K562 (cell line): ENCODE results near the gene PTPN14. TPM values are rescaled to one million over a fixed set of nuclear protein-coding genes. Genes with fewer than 3 reads are reported as not detected.

Experiments used
- ARID1B ChIP-seq: fragments of 450-650 bp; IDR thresholded peaks from 2 replicates; pipeline ENCODE4 v1.6.1; 2016; ENCODE audit warnings: antibody characterized with exemption, mild to moderate bottlenecking, inconsistent platforms
- EZH2 ChIP-seq: IDR thresholded peaks from 2 replicates; pipeline ENCODE4 v1.6.1; 2012; ENCODE audit warnings: low read depth, mild to moderate bottlenecking, inconsistent platforms, low read length, borderline replicate concordance
- HCFC1 ChIP-seq: IDR thresholded peaks from 2 replicates; pipeline ENCODE4 v1.6.1; 2012; ENCODE audit warnings: low read depth, low read length, improper control_type of control experiment
- HIVEP1 ChIP-seq: fragments of 250-450 bp; sonication (Bioruptor Pico); IDR thresholded peaks from 2 replicates; pipeline ENCODE4 v1.4.0; 2020; ENCODE audit warnings: mild to moderate bottlenecking
- JUNB ChIP-seq: fragments of 450-650 bp; formaldehyde crosslinking; conservative IDR thresholded peaks from 2 replicates; pipeline ENCODE4 v1.4.0; 2020; ENCODE audit warnings: mild to moderate bottlenecking
- MEF2A ChIP-seq: IDR thresholded peaks from 2 replicates; pipeline ENCODE4 v1.6.1; 2011; ENCODE audit warnings: low read depth, mild to moderate bottlenecking, low read length, moderate library complexity; ENCODE audit not compliant: control insufficient read depth
- NFIX ChIP-seq: fragments of 250-450 bp; sonication (Bioruptor Pico); IDR thresholded peaks from 2 replicates; pipeline ENCODE4 v1.4.0; 2020; ENCODE audit warnings: low read depth, mild to moderate bottlenecking, moderate library complexity
- RBM14 ChIP-seq: fragments of 200-400 bp; formaldehyde crosslinking; IDR thresholded peaks from 2 replicates; pipeline ENCODE4 v1.6.1; 2018; ENCODE audit warnings: low read depth, mild to moderate bottlenecking, low read length, moderate library complexity, borderline replicate concordance; ENCODE audit not compliant: insufficient read depth
- RBM17 ChIP-seq: fragments of 200-400 bp; formaldehyde crosslinking; IDR thresholded peaks from 2 replicates; pipeline ENCODE4 v1.6.1; 2017; ENCODE audit warnings: low read depth, mild to moderate bottlenecking, low read length, borderline replicate concordance
- RBM25 ChIP-seq: fragments of 200-400 bp; formaldehyde crosslinking; IDR thresholded peaks from 2 replicates; pipeline ENCODE4 v1.6.1; 2018; ENCODE audit warnings: low read length, low read depth, moderate library complexity; ENCODE audit not compliant: severe bottlenecking
- SMARCE1 ChIP-seq: fragments of 450-650 bp; IDR thresholded peaks from 2 replicates; pipeline ENCODE4 v1.7.1; 2016; ENCODE audit warnings: mild to moderate bottlenecking
- TAF15 ChIP-seq: fragments of 200-400 bp; formaldehyde crosslinking; IDR thresholded peaks from 2 replicates; pipeline ENCODE4 v1.6.1; 2017; ENCODE audit warnings: mild to moderate bottlenecking, low read depth, low read length, moderate library complexity
- TAF9B ChIP-seq: fragments of 450-650 bp; IDR thresholded peaks from 2 replicates; pipeline ENCODE4 v1.6.1; 2018; ENCODE audit warnings: mild to moderate bottlenecking; ENCODE audit not compliant: partially characterized antibody
- TARDBP ChIP-seq: fragments of 450-650 bp; IDR thresholded peaks from 2 replicates; pipeline ENCODE4 v1.6.1; 2016
- TEAD4 ChIP-seq, 2 experiments: sonication (generic) in 1 of 2; formaldehyde crosslinking in 1 of 2; IDR thresholded peaks; 2 replicates each; pipeline versions ENCODE4 v1.6.1 to v1.8.0; 2012 to 2022; ENCODE audit warnings: borderline replicate concordance in 1 of 2, inconsistent platforms in 1 of 2, low read length in 1 of 2, mild to moderate bottlenecking in 1 of 2, missing genetic modification reagents in 1 of 2
- XRCC3 ChIP-seq: fragments of 450-650 bp; IDR thresholded peaks from 2 replicates; pipeline ENCODE4 v1.6.1; 2017; ENCODE audit warnings: mild to moderate bottlenecking, moderate library complexity
- ZBTB7A ChIP-seq: IDR thresholded peaks from 2 replicates; pipeline ENCODE4 v1.6.1; 2011; ENCODE audit warnings: low read depth, mild to moderate bottlenecking, low read length, moderate library complexity, borderline replicate concordance; ENCODE audit not compliant: control insufficient read depth
- ZNF639 ChIP-seq, 2 experiments: fragments of 200-800 bp in 1 of 2; sonication (Bioruptor generic) in 1 of 2; sonication (generic) in 1 of 2; formaldehyde crosslinking in 1 of 2; IDR thresholded peaks in 1 of 2; conservative IDR thresholded peaks in 1 of 2; 2 replicates each; pipeline versions ENCODE4 v1.5.0 to v1.6.1; 2016 to 2020; ENCODE audit warnings: missing compliant biosample characterization in 1 of 2, missing genetic modification characterization in 1 of 2, missing genetic modification reagents in 1 of 2
- ZNF830 ChIP-seq: fragments of 250-450 bp; sonication (Bioruptor Pico); IDR thresholded peaks from 2 replicates; pipeline ENCODE4 v1.5.0; 2021; ENCODE audit warnings: mild to moderate bottlenecking
- polyA plus RNA-seq, 8 experiments: library from polyadenylated mRNA; depleted of rRNA in 4 of 8; stranded (reverse) in 5 of 8; unstranded in 3 of 8; fragments of >200 nt; fragmentation: Nextera tagmentation in 2 of 8; fragmentation: Illumina TruSeq in 1 of 8; extraction: Ambion mirVana in 2 of 8; extraction: Trizol in 1 of 8; gene quantifications; 2 replicates each; pipeline versions ENCODE4 v1.2.1 to v1.2.3, GENCODE V29; 2011 to 2014; ENCODE audit warnings: inconsistent platforms in 1 of 8, missing spikeins in 1 of 8
- total RNA-seq, 7 experiments: library from RNA; depleted of rRNA in 6 of 7; stranded (reverse); fragments of >200 nt in 6 of 7; fragmentation: Illumina TruSeq in 2 of 7; extraction: Trizol in 2 of 7; gene quantifications; 2 replicates each; pipeline versions ENCODE4 v1.2.1 to v1.2.3, GENCODE V29; 2011 to 2021; ENCODE audit warnings: low replicate concordance in 1 of 7
- TF ChIP-seq, protein P1 (sequence below): sonication (generic); formaldehyde crosslinking; IDR thresholded peaks from 2 replicates; pipeline ENCODE4 v1.8.1; 2023; ENCODE audit warnings: mild to moderate bottlenecking, missing genetic modification reagents
- TF ChIP-seq, protein P2 (sequence below): fragments of 250-450 bp; sonication (Bioruptor Pico); IDR thresholded peaks from 2 replicates; pipeline ENCODE4 v1.8.0; 2022; ENCODE audit warnings: inconsistent platforms, mild to moderate bottlenecking, moderate library complexity, borderline replicate concordance
- TF ChIP-seq, protein P3 (sequence below): fragments of 250-450 bp; sonication (Bioruptor Pico); IDR thresholded peaks from 2 replicates; pipeline ENCODE4 v1.9.0; 2021; ENCODE audit warnings: mild to moderate bottlenecking, inconsistent platforms

Gene PTPN14
- total and polyA plus RNA-seq, 9 of the 15 experiments (the other 6 are each of a cell fraction or from before 2014, with no cell fraction given), result 0.01 to 0.29 (median 0.04) TPM; not detected in 6

DNA sequence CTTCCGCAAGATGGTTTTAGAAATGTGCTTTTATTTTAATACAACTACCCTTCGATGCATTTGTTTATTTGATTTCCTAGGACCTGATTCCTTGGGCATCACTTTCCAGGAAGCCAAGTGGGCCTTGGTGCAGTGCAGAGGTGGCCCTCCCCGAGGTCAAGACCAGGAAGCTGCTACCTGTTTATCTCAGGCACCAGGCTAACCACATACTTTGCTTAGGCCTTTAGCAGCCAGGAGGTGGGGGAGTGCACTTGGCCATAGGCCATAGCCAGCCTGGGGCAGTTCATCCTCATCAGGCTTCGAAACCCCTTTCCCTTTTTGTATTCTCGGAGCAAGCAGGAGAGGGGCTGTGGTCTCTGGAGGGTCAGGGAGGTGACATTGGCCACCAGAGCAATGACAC lies 225.0 kb downstream of the PTPN14 start (continued):
- TF ChIP-seq RBM25, result no peak
- no peak for TF ChIP-seq HIVEP1 (CRISPR knock-in tag)
- no peak for TF ChIP-seq MEF2A
- TF ChIP-seq ZNF639 (CRISPR knock-in tag; conservative IDR thresholded peaks at IDR 0.05 in 1 of 2, IDR thresholded peaks at IDR 0.05 in 1 of 2), result no peak
- no peak for TF ChIP-seq RBM17
- TF ChIP-seq, protein P1, sequence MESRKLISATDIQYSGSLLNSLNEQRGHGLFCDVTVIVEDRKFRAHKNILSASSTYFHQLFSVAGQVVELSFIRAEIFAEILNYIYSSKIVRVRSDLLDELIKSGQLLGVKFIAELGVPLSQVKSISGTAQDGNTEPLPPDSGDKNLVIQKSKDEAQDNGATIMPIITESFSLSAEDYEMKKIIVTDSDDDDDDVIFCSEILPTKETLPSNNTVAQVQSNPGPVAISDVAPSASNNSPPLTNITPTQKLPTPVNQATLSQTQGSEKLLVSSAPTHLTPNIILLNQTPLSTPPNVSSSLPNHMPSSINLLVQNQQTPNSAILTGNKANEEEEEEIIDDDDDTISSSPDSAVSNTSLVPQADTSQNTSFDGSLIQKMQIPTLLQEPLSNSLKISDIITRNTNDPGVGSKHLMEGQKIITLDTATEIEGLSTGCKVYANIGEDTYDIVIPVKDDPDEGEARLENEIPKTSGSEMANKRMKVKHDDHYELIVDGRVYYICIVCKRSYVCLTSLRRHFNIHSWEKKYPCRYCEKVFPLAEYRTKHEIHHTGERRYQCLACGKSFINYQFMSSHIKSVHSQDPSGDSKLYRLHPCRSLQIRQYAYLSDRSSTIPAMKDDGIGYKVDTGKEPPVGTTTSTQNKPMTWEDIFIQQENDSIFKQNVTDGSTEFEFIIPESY (CRISPR knock-in tag), result no peak
- peak; percentile 53; the same call in 1 of the 2 replicates for TF ChIP-seq SMARCE1
- TF ChIP-seq, protein P2, sequence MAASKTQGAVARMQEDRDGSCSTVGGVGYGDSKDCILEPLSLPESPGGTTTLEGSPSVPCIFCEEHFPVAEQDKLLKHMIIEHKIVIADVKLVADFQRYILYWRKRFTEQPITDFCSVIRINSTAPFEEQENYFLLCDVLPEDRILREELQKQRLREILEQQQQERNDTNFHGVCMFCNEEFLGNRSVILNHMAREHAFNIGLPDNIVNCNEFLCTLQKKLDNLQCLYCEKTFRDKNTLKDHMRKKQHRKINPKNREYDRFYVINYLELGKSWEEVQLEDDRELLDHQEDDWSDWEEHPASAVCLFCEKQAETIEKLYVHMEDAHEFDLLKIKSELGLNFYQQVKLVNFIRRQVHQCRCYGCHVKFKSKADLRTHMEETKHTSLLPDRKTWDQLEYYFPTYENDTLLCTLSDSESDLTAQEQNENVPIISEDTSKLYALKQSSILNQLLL (CRISPR knock-in tag), result no peak
- no peak for TF ChIP-seq JUNB
- no peak for TF ChIP-seq EZH2
- TF ChIP-seq HCFC1, result no peak
- TF ChIP-seq ARID1B, result peak; percentile 65
- TF ChIP-seq ZBTB7A, result peak; percentile 44; the same call in 1 of the 2 replicates
- no peak for TF ChIP-seq RBM14
- TF ChIP-seq TAF15, result no peak
- no peak for TF ChIP-seq TARDBP
- TF ChIP-seq ZNF830 (CRISPR knock-in tag), result no peak
- no peak for TF ChIP-seq NFIX
- no peak for TF ChIP-seq XRCC3
- TF ChIP-seq TEAD4 (IDR thresholded peaks at IDR 0.05; ENCODE audit: low read length), result peak; percentile 84
- no peak for TF ChIP-seq TEAD4 (CRISPR knock-in tag; IDR thresholded peaks at IDR 0.05; ENCODE audit: borderline replicate concordance)
- TF ChIP-seq TAF9B, result no peak
- TF ChIP-seq, protein P3, sequence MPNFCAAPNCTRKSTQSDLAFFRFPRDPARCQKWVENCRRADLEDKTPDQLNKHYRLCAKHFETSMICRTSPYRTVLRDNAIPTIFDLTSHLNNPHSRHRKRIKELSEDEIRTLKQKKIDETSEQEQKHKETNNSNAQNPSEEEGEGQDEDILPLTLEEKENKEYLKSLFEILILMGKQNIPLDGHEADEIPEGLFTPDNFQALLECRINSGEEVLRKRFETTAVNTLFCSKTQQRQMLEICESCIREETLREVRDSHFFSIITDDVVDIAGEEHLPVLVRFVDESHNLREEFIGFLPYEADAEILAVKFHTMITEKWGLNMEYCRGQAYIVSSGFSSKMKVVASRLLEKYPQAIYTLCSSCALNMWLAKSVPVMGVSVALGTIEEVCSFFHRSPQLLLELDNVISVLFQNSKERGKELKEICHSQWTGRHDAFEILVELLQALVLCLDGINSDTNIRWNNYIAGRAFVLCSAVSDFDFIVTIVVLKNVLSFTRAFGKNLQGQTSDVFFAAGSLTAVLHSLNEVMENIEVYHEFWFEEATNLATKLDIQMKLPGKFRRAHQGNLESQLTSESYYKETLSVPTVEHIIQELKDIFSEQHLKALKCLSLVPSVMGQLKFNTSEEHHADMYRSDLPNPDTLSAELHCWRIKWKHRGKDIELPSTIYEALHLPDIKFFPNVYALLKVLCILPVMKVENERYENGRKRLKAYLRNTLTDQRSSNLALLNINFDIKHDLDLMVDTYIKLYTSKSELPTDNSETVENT, result no peak
